ENCODE measurements around the gene RAB9B.

GRCh38 chrX:103794119-103794518 is 37.9 kb downstream of the RAB9B start:
- TF ChIP-seq, protein P1, sequence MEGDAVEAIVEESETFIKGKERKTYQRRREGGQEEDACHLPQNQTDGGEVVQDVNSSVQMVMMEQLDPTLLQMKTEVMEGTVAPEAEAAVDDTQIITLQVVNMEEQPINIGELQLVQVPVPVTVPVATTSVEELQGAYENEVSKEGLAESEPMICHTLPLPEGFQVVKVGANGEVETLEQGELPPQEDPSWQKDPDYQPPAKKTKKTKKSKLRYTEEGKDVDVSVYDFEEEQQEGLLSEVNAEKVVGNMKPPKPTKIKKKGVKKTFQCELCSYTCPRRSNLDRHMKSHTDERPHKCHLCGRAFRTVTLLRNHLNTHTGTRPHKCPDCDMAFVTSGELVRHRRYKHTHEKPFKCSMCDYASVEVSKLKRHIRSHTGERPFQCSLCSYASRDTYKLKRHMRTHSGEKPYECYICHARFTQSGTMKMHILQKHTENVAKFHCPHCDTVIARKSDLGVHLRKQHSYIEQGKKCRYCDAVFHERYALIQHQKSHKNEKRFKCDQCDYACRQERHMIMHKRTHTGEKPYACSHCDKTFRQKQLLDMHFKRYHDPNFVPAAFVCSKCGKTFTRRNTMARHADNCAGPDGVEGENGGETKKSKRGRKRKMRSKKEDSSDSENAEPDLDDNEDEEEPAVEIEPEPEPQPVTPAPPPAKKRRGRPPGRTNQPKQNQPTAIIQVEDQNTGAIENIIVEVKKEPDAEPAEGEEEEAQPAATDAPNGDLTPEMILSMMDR (conservative IDR thresholded peaks at IDR 0.05 in 1 of 2, IDR thresholded peaks at IDR 0.05 in 1 of 2; ENCODE audit: extremely low read depth in 1 of 2, insufficient read depth in 1 of 2, low read depth in 1 of 2, low read length in 2 of 2): no peak
- no peak for TF ChIP-seq EZH2 (IDR thresholded peaks at IDR 0.05; ENCODE audit: borderline replicate concordance, low read length)

Data from mammary epithelial cell (primary cell).